PFSK-1 (cell line): ENCODE data around the gene PHLPP1.

ENCODE experiments used
- FOXP2 ChIP-seq: optimal IDR thresholded peaks from 2 replicates; pipeline ENCODE3; 2011; ENCODE audit warnings: borderline replicate concordance, control low read depth, inconsistent platforms; ENCODE audit not compliant: insufficient read depth; ENCODE audit errors: extremely low read length, extremely low read depth
- POLR2AphosphoS5 ChIP-seq: IDR thresholded peaks from 2 replicates; pipeline ENCODE4 v1.6.1; 2012; ENCODE audit warnings: low read depth, mild to moderate bottlenecking, control low read depth, low read length, moderate library complexity
- REST ChIP-seq, 2 experiments: IDR thresholded peaks; 2 replicates each; pipeline versions ENCODE4 v1.6.1 to v1.8.0; 2011 to 2012; ENCODE audit warnings: low read depth in 2 of 2, low read length in 2 of 2, control low read depth in 1 of 2, inconsistent platforms in 1 of 2, mild to moderate bottlenecking in 1 of 2, moderate library complexity in 1 of 2; ENCODE audit not compliant: insufficient read depth in 1 of 2
- SIN3A ChIP-seq: IDR thresholded peaks from 2 replicates; pipeline ENCODE4 v1.6.1; 2012; ENCODE audit warnings: mild to moderate bottlenecking, low read length, moderate library complexity, borderline replicate concordance; ENCODE audit not compliant: insufficient read depth
- TAF1 ChIP-seq: IDR thresholded peaks from 2 replicates; pipeline ENCODE4 v1.6.1; 2012; ENCODE audit warnings: low read length, control low read depth, borderline replicate concordance; ENCODE audit not compliant: insufficient read depth

- TF ChIP-seq REST (IDR thresholded peaks at IDR 0.05; ENCODE audit: insufficient read depth in 1 of 2, low read depth in 2 of 2, low read length in 2 of 2) (no peak), POLR2AphosphoS5 (no peak), TAF1 (no peak), SIN3A (no peak), FOXP2 (no peak)
Measured at GRCh38 chr18:62938006-62938405, 222.7 kb downstream of the PHLPP1 start.
